ENCODE data around the gene NTSR2. TPM values are rescaled to one million over a fixed set of nuclear protein-coding genes. Genes with fewer than 3 reads are reported as not detected.

NTSR2 gene
- total RNA-seq, 4 donors from 2014 or later = not detected

- DNase-seq = no peak
- Histone ChIP-seq H3K27me3 (peaks cover 37% of the 10 kb centered on the region), H3K36me3 (no peaks in the 10 kb centered on the region), H3K4me3 (no peak overlapping the region), H3K9me3 (no peaks in the 10 kb centered on the region), H3K27ac (no peak overlapping the region), H3K4me1 (no peaks in the 10 kb centered on the region)
- in situ Hi-C loops (cut with MboI; ENCODE audit: low pct_ligation_motif_present in 1 of 4, low pct_unique_long_range_greater_than_20kb in 1 of 4, low sequenced_read_pairs in 3 of 4) (loop anchor here in 2 of 4 donors (10.0 kb wide), 1 partner anchor 105 kb away; no protein-coding TSS in a partner anchor), intact Hi-C loops (cut with DNase I; ENCODE audit: low total_unique reads) (no loop called here)
- TF ChIP-seq CTCF (IDR thresholded peaks at IDR 0.05) = no peak
- TF ChIP-seq POLR2A (IDR thresholded peaks at IDR 0.05) = no peak
- TF ChIP-seq EP300 (IDR thresholded peaks at IDR 0.05; ENCODE audit: low read depth) = no peak
- no peak for TF ChIP-seq POLR2AphosphoS5 (IDR thresholded peaks at IDR 0.05)
- 66 to 79% methylated on average over 4 to 13 of the region's 13 CpGs for WGBS, 2 donors (ENCODE audit: low coverage in 1 of 2)
Measured at GRCh38 chr2:11679486-11680181, 9.6 kb upstream of the NTSR2 start.

- Histone ChIP-seq H3K4me1 (no peaks in the 10 kb centered on the region), H3K4me3 (no peak overlapping the region), H3K9me3 (no peaks in the 10 kb centered on the region), H3K27ac (no peak overlapping the region), H3K27me3 (peaks cover 31% of the 10 kb centered on the region), H3K36me3 (no peaks in the 10 kb centered on the region)
- WGBS, 2 donors (ENCODE audit: low coverage in 1 of 2) = 50 to 72% methylated on average over 1 to 7 of the region's 7 CpGs
- in situ Hi-C loops (cut with MboI; ENCODE audit: low pct_ligation_motif_present in 1 of 4, low pct_unique_long_range_greater_than_20kb in 1 of 4, low sequenced_read_pairs in 3 of 4) (no loop called here), intact Hi-C loops (cut with DNase I; ENCODE audit: low total_unique reads) (no loop called here)
- no peak for TF ChIP-seq EP300 (IDR thresholded peaks at IDR 0.05; ENCODE audit: low read depth)
- TF ChIP-seq POLR2AphosphoS5 (IDR thresholded peaks at IDR 0.05) = no peak
- TF ChIP-seq POLR2A (IDR thresholded peaks at IDR 0.05) = no peak
- TF ChIP-seq CTCF (IDR thresholded peaks at IDR 0.05) = no peak
- DNase-seq = no peak
Measured at GRCh38 chr2:11679016-11679415, 9.0 kb upstream of the NTSR2 start.

- Histone ChIP-seq H3K4me3 (no peak overlapping the region), H3K27me3 (peaks cover 26% of the 10 kb centered on the region), H3K36me3 (no peaks in the 10 kb centered on the region), H3K9me3 (no peaks in the 10 kb centered on the region), H3K4me1 (no peaks in the 10 kb centered on the region), H3K27ac (no peak overlapping the region)
- no peak for TF ChIP-seq POLR2A (IDR thresholded peaks at IDR 0.05)
- no peak for TF ChIP-seq EP300 (IDR thresholded peaks at IDR 0.05; ENCODE audit: low read depth)
- no peak for TF ChIP-seq CTCF (IDR thresholded peaks at IDR 0.05)
- in situ Hi-C loops (cut with MboI; ENCODE audit: low pct_ligation_motif_present in 1 of 4, low pct_unique_long_range_greater_than_20kb in 1 of 4, low sequenced_read_pairs in 3 of 4) (no loop called here), intact Hi-C loops (cut with DNase I; ENCODE audit: low total_unique reads) (no loop called here)
- DNase-seq = no peak
- WGBS, 2 donors (ENCODE audit: low coverage in 1 of 2) = 80% methylated on average over 13 of the region's 14 CpGs; no CpG with 5 or more reads in 1 of the 2 donors
Measured at GRCh38 chr2:11678306-11678960, 8.4 kb upstream of the NTSR2 start.

- in situ Hi-C loops (cut with MboI; ENCODE audit: low pct_ligation_motif_present in 1 of 4, low pct_unique_long_range_greater_than_20kb in 1 of 4, low sequenced_read_pairs in 3 of 4) (no loop called here), intact Hi-C loops (cut with DNase I; ENCODE audit: low total_unique reads) (no loop called here)
- no peak for TF ChIP-seq POLR2AphosphoS5 (IDR thresholded peaks at IDR 0.05)
- TF ChIP-seq CTCF (IDR thresholded peaks at IDR 0.05) = no peak
- TF ChIP-seq POLR2A (IDR thresholded peaks at IDR 0.05) = no peak
- no peak for TF ChIP-seq EP300 (IDR thresholded peaks at IDR 0.05; ENCODE audit: low read depth)
- WGBS, 2 donors (ENCODE audit: low coverage in 1 of 2) = 56% methylated on average over 27 of the region's 27 CpGs; no CpG with 5 or more reads in 1 of the 2 donors
- no peaks in the 10 kb centered on the region for H3K36me3 ChIP-seq
- H3K4me1 ChIP-seq = no peaks in the 10 kb centered on the region
- H3K4me3 ChIP-seq = no peak overlapping the region
- DNase-seq = no peak
- H3K27ac ChIP-seq = no peak overlapping the region
- peaks cover 20% of the 10 kb centered on the region for H3K27me3 ChIP-seq
- no peaks in the 10 kb centered on the region for H3K9me3 ChIP-seq
Measured at GRCh38 chr2:11677136-11678055, 7.4 kb upstream of the NTSR2 start.

All from transverse colon (tissue), 4 donors.